HG02943 (cell line): Measurements from ENCODE around the gene MPZ.
"Not testable (repeated sequence)": the region's sequence is repeated elsewhere in the genome, so short reads cannot be mapped to it uniquely, and the experiment has no call there.

ENCODE experiments used
- ATAC-seq: cut with Tn5 transposase; IDR thresholded peaks from one replicate; pipeline ENCODE4 v1.9.1; 2021; ENCODE audit warnings: mild to moderate bottlenecking, low read depth, moderate library complexity; ENCODE audit not compliant: unreplicated experiment

Gene MPZ

DNA sequence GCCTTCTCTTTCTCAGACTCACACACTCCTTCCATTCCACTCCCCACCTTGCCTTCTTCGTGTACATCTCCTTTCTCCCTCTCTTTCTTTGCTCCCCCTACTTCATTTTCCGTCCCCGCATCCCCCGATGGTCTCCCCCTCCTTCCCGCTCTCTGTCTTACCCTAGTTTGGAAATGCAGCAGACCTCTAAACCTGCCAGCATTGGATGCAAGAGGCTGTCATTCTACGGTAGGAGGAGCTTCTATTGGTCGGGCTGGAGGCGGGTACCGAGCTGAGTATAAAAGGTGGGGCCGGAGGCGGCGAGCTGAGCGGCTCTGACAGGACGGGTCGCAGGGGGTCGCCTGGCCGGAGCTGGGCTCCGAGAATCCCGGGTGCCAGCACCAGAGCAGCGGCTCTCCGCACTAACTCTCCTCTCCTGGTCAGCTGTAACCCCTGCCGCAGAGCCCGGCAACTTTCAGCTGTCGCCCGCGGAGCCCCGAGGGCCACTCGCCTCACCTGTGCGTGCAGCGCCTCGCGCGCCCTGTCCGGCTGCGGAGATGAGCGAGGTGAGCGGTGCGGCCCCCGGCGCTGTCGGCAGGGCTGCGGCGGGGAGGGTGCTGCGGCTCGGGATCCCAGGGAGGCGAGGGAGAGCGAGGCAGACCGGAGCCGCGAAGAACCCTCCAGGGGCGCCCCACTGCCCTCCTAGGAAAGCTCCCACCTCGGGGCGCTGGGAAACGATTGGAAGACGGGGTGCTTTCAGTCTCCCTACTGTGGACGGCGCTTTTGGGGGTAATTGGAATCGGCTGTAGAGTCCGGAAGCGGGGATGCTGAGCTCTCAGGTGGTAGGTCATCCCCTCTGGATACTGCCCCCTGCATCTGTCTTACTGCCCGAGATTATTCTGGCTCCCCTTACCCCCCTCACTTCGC is 51.1 kb downstream of the MPZ start, which contains the start of gene PCP4L1:
Gene PCP4L1, plus strand, starts transcription at position 307 of the 906 bp plus-strand sequence. Its CDS starts 230 bp downstream, at position 537.
- no peak for ATAC-seq

DNA sequence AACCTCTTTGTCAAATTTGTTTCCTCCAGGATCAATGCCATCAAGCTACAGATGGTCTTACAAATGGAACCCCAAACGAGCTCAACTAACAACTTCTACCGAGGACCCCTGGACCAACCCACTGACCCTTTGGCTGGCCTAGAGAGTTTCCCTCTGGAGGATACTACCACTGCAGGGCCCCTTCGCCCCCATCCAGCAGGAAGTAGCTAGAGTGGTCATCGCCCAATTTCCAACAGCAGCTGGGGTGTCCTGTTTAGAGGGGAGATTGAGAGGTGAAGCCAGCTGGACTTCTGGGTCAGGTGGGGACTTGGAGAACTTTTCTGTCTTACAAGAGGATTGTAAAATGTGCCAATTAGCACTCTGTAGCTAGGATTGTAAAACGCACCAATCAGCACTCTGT is 52.7 kb downstream of the MPZ start:
- ATAC-seq = not testable (repeated sequence)

DNA sequence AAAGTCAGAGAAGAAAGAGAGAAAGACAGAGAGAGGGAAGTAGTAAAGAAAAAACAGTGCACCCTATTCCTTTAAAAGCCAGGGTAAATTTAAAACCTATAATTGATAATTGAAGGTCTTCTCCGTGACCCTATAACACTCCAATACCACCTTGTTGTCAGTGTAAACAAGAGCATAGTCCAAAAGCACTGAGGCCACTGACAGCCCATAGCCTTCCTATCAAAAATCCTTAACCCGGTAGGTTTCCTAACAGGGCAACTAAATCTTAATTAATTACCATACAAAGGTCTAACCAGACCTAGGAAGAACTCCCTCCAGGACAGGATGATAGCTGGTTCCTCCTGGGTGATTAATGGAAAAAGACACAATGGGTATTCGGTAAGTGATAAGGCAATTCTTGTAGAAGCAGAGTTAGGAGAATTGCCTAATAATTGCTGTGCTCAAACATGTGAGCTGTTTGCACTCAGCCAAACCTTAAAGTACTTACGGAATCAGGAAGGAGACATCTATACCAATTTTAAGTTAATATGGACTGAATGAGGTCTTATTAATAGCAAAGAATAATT is 53.7 kb downstream of the MPZ start:
- ATAC-seq = not testable (repeated sequence)

DNA sequence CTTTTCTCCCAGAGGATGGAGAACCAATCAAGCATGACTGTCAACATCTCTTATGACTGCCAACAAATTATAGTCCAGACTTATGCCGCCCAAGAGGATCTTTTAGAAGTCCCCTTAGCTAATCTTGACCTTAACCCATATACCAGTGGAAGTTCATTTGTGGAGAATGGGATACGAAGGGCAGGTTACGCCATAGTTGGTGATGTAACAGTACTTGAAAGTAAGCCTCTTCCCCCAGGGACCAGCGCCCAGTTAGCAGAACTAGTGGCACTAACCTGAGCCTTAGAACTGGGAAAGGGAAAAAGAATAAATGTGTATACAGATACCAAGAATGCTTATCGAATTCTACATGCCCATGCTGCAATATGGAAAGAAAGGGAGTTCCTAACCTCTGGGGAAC is 54.5 kb downstream of the MPZ start:
- not testable (repeated sequence) for ATAC-seq
